HG02938 (cell line): ENCODE results near the gene RCAN1.
"Not testable (repeated sequence)": the region's sequence is repeated elsewhere in the genome, so short reads cannot be mapped to it uniquely, and the experiment has no call there.

ENCODE experiments used
- ATAC-seq: cut with Tn5 transposase; IDR thresholded peaks from one replicate; pipeline ENCODE4 v1.9.1; 2021; ENCODE audit warnings: mild to moderate bottlenecking, moderate library complexity; ENCODE audit not compliant: unreplicated experiment

RCAN1 gene

GRCh38 chr21:34621434-34622350 is 6.8 kb upstream of the RCAN1 start:
- no peak for ATAC-seq

- no peak for ATAC-seq
Observed at GRCh38 chr21:34619841-34620665, 5.1 kb upstream of the RCAN1 start.

GRCh38 chr21:34618941-34619340 is 4.0 kb upstream of the RCAN1 start:
- ATAC-seq: no peak

GRCh38 chr21:34617753-34618339 is 2.9 kb upstream of the RCAN1 start:
- no peak for ATAC-seq

DNA sequence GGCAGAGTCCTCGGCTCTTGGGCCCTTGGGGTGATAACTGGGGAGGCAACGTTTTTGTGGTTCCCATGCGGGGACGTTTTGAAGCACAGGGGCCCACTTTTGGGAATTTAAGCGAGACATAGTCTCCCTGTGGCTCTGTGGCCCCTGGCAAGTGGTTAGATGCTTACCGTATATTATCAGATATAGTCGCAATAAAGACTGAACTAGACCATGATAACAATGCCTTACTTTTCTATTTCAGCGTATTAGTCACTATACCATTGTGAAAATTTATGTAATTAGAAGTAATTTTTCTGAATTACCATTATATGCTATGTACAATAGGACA is 538 bp upstream of the RCAN1 start:
- no peak for ATAC-seq

DNA sequence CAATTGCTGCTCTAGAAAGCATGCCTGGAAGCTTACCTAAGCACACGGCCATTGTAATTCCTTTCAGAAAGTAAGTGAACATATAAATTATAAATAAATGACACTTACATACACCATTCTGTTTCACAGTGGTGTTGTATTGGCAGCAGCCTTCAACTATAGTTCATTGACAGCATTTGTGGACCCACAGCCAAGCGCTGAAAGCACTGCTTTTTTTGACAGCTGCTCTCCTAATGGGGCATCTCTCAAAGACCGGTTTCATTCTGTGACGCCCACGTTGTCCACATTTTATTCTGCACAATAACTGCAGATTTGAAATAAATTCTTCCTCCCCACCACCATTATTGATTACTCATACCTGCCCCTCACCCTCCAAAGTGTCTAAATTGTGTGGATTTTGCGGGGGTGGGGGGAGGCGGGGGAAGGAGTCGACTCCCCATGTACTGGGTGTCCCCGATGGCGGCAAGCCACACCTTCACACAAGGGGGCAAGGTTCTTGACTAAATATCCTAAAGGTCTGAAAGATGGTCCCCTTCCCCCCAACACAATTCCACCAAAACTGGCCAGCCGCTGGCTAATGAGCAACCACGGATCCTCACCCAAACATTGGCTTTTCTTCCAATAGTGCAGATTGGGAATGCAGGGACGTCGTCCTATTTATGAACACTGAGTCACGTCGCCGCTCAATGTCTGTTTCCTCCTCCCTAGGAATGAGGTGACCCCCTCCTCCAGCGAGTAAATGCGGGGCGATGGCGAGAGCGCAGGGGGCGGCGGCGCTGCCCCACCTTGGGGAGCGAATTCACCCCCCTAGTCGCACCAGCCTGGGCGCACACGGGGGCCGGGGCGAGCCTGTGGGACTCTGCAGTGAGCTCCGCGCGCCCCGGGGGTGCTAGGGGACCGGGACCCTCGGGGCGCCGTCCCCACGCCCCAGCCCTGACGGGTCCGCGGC is 960 bp downstream of the RCAN1 start:
- ATAC-seq: no peak

- no peak for ATAC-seq
Observed at GRCh38 chr21:34612557-34612956, 2.4 kb downstream of the RCAN1 start.

DNA sequence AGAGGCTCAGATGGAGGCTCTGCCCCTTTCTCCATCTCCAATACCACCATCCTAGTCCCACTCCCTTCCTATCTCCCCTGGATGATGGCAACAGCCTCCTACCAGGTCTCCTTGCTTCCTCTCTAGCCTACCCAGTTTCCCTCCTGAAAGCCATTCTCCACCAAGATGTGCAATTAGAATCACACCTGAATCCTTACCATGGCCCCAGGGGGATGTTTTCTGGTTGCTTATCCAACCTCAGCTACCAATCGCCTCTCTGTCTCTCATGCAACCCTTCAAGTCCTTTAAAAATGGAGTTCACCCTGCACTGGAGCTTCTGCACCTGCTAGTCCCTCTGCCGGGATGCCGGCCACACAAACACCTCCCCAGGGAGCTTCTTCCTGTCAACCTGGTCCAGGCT is 2.9 kb downstream of the RCAN1 start:
- ATAC-seq: no peak

DNA sequence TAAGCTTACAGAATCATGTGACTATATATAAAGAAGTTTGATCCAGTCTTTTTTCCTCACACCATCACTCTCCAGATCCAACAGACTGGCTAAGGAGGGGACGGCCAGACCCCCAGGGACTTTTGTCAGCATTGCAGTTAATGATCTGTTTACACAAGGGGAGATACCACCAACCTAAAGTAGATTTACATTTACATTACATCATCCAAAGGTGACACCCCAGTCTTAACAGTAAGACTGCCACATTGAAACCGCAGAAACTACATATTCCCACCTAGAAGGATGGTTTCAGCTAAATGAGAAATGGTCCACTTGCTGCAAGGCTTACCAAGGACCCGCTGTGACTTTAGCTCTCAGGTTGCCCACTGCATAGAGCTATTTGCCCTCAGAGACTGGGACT is 3.4 kb downstream of the RCAN1 start:
- no peak for ATAC-seq

GRCh38 chr21:34609933-34610549 is 4.9 kb downstream of the RCAN1 start:
- ATAC-seq: no peak

DNA sequence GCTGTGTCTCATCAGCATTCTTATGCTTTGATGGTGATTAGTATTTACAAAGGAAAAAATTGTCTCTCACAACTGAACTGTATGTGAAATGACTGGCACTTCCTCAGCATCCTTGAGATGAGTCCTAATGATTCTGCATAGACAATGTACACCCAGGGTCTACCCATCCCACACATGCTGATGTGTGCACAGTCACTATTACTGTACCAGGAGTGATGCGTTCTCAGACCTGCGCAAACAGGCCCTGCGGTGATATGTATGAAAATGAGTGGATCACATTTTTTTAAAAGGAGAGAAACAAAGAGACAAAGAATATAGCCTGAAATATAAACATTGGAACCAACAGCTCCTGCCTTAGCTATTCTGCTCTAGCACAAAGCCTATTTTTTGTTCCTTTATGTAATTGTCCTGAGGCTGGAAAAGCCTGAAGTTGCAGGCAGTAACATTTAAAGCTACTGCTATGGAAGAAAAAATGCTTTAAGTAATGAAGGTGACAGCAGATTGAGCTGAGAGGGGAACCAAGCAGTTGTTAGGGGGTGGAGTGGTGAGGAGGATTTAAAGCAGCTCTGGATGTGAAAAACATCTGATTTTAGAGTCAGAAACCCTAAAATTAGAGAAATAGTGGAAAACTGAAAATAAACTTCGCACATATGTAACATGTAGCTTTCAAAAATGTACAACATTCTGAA is 5.5 kb downstream of the RCAN1 start:
- no peak for ATAC-seq

DNA sequence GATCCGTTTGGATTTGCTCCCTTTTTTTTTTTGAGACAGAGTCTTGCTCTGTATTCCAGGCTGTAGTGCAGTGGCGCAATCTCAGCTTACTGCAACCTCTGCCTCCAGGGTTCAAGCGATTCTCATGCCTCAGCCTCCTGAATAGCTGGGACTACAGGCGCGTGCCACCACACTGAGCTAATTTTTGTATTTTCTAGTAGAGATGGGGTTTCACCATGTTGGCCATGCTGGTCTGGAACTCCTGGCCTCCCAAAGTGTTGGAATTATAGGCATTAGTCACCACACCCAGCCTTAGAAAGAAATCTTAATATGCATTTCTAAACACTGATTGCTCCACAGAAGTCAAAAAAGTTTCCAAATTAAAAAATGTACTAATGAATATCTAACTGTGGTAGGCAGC is 7.5 kb downstream of the RCAN1 start:
- ATAC-seq: not testable (repeated sequence)

DNA sequence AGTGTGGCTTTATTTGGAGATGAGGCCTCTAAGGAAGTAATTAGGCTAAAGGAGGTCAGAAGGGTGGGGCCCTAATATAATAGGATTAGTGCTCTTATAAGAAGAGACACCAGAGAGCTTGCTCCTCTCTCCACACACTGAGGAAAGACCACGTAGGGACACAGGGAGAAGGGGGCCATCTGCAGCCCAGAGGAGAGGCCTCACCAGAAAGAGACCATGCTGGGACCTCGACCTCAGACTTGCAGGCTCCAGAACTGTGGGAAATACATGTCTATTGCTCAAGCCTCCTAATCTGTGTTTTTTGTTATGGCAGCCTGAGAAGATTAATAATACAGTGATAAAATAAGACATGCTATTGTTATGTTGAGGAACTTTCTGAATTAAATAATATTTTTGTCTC is 8.3 kb downstream of the RCAN1 start:
- ATAC-seq: no peak

- no peak for ATAC-seq
Observed at GRCh38 chr21:34606051-34606450, 8.9 kb downstream of the RCAN1 start.

DNA sequence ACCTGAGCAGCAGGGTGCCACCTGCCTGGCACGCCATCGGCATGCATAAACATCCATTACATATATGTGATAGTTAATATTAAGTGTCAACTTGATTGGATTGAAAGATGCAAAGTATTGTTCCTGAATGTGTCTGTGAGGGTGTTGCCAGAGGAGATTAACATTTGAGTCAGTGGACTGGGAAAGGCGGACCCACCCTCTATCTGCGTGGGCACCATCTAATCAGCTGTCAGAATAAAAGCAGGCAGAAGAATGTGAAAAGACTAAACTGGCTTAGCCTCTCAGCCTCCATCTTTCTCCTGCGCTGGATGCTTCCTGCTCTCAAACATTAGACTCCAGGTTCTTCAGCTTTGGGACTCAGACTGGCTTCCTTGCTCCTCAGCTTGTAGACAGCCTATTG is 10.0 kb downstream of the RCAN1 start:
- not testable (repeated sequence) for ATAC-seq

DNA sequence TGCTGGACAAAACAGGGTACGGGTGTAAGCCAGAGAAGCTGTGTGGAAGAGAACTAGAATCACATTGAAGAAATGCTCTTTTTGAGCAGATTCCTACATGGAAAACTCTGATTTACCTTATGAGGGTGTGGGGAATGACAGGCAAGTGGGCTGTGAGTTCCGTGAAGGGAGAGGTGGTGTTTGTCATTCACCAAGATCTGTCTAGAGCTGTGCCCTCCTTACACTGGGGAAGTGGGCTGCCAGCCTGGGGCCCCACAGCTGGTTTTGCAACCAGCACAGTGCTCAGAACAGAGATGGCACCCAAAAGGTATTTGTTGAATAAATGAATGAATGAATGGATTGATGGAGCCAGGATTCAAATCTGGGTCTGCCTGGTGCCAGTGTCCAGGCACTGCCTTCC is 10.4 kb downstream of the RCAN1 start:
- no peak for ATAC-seq

- ATAC-seq: no peak
Observed at GRCh38 chr21:34603710-34604057, 11.2 kb downstream of the RCAN1 start.

DNA sequence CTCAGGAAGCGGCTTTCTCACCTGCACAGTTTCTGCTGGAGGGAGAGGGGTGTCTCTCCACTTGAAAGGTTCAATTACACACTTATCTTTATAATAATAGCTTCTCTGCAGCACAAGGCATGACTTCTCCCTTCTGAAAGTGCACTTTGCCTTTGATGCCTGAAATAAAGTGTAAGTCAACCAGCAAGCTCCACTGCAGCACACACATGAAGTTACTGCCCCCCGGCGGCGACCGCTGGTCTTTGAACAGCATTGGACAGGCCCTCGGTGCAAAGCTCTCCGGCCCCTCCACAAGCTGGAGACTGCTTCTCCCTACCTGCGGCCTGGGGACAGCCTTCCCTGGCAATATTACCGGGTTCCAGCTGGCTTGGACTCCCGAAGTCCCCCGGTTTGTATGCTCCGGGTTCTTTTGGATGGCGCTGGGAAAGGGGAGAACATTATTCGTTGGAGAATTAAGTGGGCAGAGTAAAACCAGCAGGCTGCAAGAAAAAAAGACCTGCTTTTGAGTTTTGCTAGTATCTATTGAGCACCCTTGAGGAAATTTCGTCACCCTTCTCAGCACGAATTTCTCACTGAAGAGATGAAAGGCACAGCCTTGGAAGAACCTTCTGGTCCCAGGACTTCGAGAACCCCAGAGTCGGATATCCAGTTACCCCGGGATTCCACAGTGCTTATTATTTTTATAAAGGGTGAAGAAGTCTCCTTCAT is 11.8 kb downstream of the RCAN1 start:
- no peak for ATAC-seq

GRCh38 chr21:34602061-34602460 is 12.9 kb downstream of the RCAN1 start:
- no peak for ATAC-seq
